SU-DHL-6 (cell line): ENCODE data around the gene MPZL1.

Experiments used
- H2AFZ ChIP-seq: fragments of 200-600 bp; sonication (generic); 2 replicates; pipeline ENCODE4 v1.6.1; 2014; ENCODE audit warnings: low read depth, mild to moderate bottlenecking, moderate library complexity, mixed read lengths, antibody characterized with exemption, low read length; ENCODE audit not compliant: severe bottlenecking
- H3F3A ChIP-seq: fragments of 200-600 bp; shearing (Covaris generic); 2 replicates; pipeline ENCODE4 v1.6.0; 2016; ENCODE audit warnings: antibody characterized with exemption, mild to moderate bottlenecking; ENCODE audit not compliant: insufficient read depth
- H3K27ac ChIP-seq: fragments of 200-600 bp; sonication (generic); 2 replicates; pipeline ENCODE4 v1.5.1; 2016; ENCODE audit warnings: low read depth, mild to moderate bottlenecking, low read length, moderate library complexity, mixed read lengths
- H3K27me3 ChIP-seq: fragments of 200-600 bp; sonication (generic), shearing (Covaris generic); 2 replicates; pipeline ENCODE4 v1.6.0; 2014; ENCODE audit warnings: mild to moderate bottlenecking, low read length
- H3K36me3 ChIP-seq: fragments of 200-600 bp; sonication (generic); 2 replicates; pipeline ENCODE4 v1.6.1; 2014; ENCODE audit warnings: mild to moderate bottlenecking, low read length, mixed read lengths
- H3K4me2 ChIP-seq: fragments of 300-600, 200-600 bp; shearing (Covaris generic), sonication (generic); 2 replicates; pipeline ENCODE4 v1.6.0; 2014; ENCODE audit warnings: low read length, low read depth, mild to moderate bottlenecking; ENCODE audit not compliant: poor library complexity, severe bottlenecking
- H3K4me3 ChIP-seq: fragments of 200-600 bp; sonication (generic); 2 replicates; pipeline ENCODE4 v1.5.1; 2014; ENCODE audit warnings: antibody characterized with exemption, low read length, mild to moderate bottlenecking, mixed read lengths; ENCODE audit not compliant: insufficient read depth, poor library complexity, severe bottlenecking
- H3K79me2 ChIP-seq: fragments of 200-600 bp; sonication (generic); 2 replicates; pipeline ENCODE4 v1.6.1; 2014; ENCODE audit warnings: mild to moderate bottlenecking, low read length, moderate library complexity; ENCODE audit not compliant: insufficient read depth
- H3K9ac ChIP-seq: fragments of 200-600 bp; sonication (generic); 2 replicates; pipeline ENCODE4 v1.7.0; 2014; ENCODE audit warnings: mild to moderate bottlenecking, low read length
- H3K9me2 ChIP-seq: fragments of 200-600 bp; sonication (generic); replicated peaks from 2 replicates; pipeline ENCODE4 v1.6.1; 2014; ENCODE audit warnings: low read length; ENCODE audit not compliant: insufficient read depth
- H3K9me3 ChIP-seq: fragments of 200-600 bp; sonication (generic); 2 replicates; pipeline ENCODE4 v1.6.1; 2014; ENCODE audit warnings: low read length, mixed read lengths; ENCODE audit not compliant: insufficient read depth
- H4K20me1 ChIP-seq: fragments of 200-600 bp; sonication (generic); 2 replicates; pipeline ENCODE4 v1.6.1; 2014; ENCODE audit warnings: low read depth, mild to moderate bottlenecking, antibody characterized with exemption, low read length, moderate library complexity, mixed read lengths
- CTCF ChIP-seq: fragments of 200-600 bp; sonication (generic); IDR thresholded peaks from one replicate; pipeline ENCODE4 v1.5.1; 2017; ENCODE audit warnings: antibody characterized with exemption, mild to moderate bottlenecking, low read length, moderate library complexity; ENCODE audit not compliant: insufficient read depth, poor library complexity, severe bottlenecking
- EZH2phosphoT487 ChIP-seq: fragments of 200-600 bp; sonication (generic), shearing (Covaris generic); conservative IDR thresholded peaks from 2 replicates; pipeline ENCODE4 v1.6.1; 2018; ENCODE audit warnings: mild to moderate bottlenecking, antibody characterized with exemption, low read length, moderate library complexity, mixed read lengths

MPZL1 gene

GRCh38 chr1:167697667-167698141, 24.1 kb upstream of the MPZL1 start:
- Histone ChIP-seq H3K9me2 (no peaks in the 10 kb centered on the region), H3K27me3 (no peaks in the 10 kb centered on the region), H2AFZ (no peak overlapping the region), H3K4me3 (no peak overlapping the region), H3K4me2 (no peak overlapping the region), H3K27ac (no peak overlapping the region), H3K9ac (no peak overlapping the region), H4K20me1 (no peaks in the 10 kb centered on the region), H3K79me2 (no peaks in the 10 kb centered on the region), H3F3A (no peaks in the 10 kb centered on the region), H3K9me3 (no peaks in the 10 kb centered on the region), H3K36me3 (no peaks in the 10 kb centered on the region; the same call in 1 of the 2 replicates)
- TF ChIP-seq CTCF (no peak), EZH2phosphoT487 (no peak)

- TF ChIP-seq CTCF, result no peak
- TF ChIP-seq EZH2phosphoT487, result no peak
- Histone ChIP-seq H3K4me3 (no peak overlapping the region), H3K36me3 (no peaks in the 10 kb centered on the region; the same call in 1 of the 2 replicates), H3K9me3 (no peaks in the 10 kb centered on the region), H3K27ac (no peak overlapping the region), H3K9ac (no peak overlapping the region), H3K4me2 (no peak overlapping the region), H3K9me2 (no peaks in the 10 kb centered on the region), H3K27me3 (no peaks in the 10 kb centered on the region), H3K79me2 (no peaks in the 10 kb centered on the region), H2AFZ (no peak overlapping the region), H4K20me1 (no peaks in the 10 kb centered on the region), H3F3A (no peaks in the 10 kb centered on the region)
These were observed 23.5 kb upstream of the MPZL1 start for GRCh38 chr1:167698313-167698712.

- Histone ChIP-seq H2AFZ (no peak overlapping the region), H3K27me3 (no peaks in the 10 kb centered on the region), H3K9me2 (no peaks in the 10 kb centered on the region), H3K4me3 (no peak overlapping the region), H3K27ac (no peak overlapping the region), H3K36me3 (no peaks in the 10 kb centered on the region), H3K4me2 (no peak overlapping the region), H3K9me3 (no peaks in the 10 kb centered on the region), H3K79me2 (no peaks in the 10 kb centered on the region), H4K20me1 (no peaks in the 10 kb centered on the region), H3F3A (no peaks in the 10 kb centered on the region), H3K9ac (no peak overlapping the region)
- no peak for TF ChIP-seq EZH2phosphoT487
- no peak for TF ChIP-seq CTCF
These were observed 20.3 kb upstream of the MPZL1 start for GRCh38 chr1:167701510-167701909.
